BLaER1 treated with 17β-estradiol and CSF1 and Interleukin-3, amounts not matched to agents 10 nM and 100 nM (cell line): ENCODE results near the gene FOXL3.

Experiments used
- H3K27ac ChIP-seq, 11 experiments: shearing (Covaris generic); formaldehyde crosslinking; 2 replicates each; pipeline ENCODE4 v1.8.1; 2022
- H3K27me3 ChIP-seq, 11 experiments: shearing (Covaris generic); formaldehyde crosslinking; 2 replicates each; pipeline ENCODE4 v1.8.1; 2022
- H3K36me3 ChIP-seq, 11 experiments: shearing (Covaris generic); formaldehyde crosslinking; 2 replicates each; pipeline ENCODE4 v1.8.1; 2022
- H3K4me1 ChIP-seq, 10 experiments: shearing (Covaris generic); formaldehyde crosslinking; 2 replicates each; pipeline ENCODE4 v1.8.1; 2022
- H3K4me2 ChIP-seq, 11 experiments: shearing (Covaris generic); formaldehyde crosslinking; 2 replicates each; pipeline ENCODE4 v1.8.1; 2022
- H3K4me3 ChIP-seq, 10 experiments: shearing (Covaris generic); formaldehyde crosslinking; 2 replicates each; pipeline ENCODE4 v1.8.1; 2022
- H3K9ac ChIP-seq, 11 experiments: shearing (Covaris generic); formaldehyde crosslinking; 2 replicates each; pipeline ENCODE4 v1.8.1; 2022
- H3K9me3 ChIP-seq, 11 experiments: shearing (Covaris generic); formaldehyde crosslinking; replicated peaks in 1 of 11; 2 replicates each; pipeline ENCODE4 v1.8.1; 2022
- H4K20me1 ChIP-seq, 11 experiments: shearing (Covaris generic); formaldehyde crosslinking; 2 replicates each; pipeline ENCODE4 v1.8.1; 2022
- Cebpa-rat ChIP-seq, 11 experiments: shearing (Covaris generic); IDR thresholded peaks; 2 replicates each; pipeline ENCODE4 v1.8.1; 2022

The FOXL3 gene

GRCh38 chr7:301291-302053, 11.5 kb downstream of the FOXL3 start:
- no peak overlapping the region for H3K9ac ChIP-seq
- no peak for TF ChIP-seq Cebpa-rat (IDR thresholded peaks at IDR 0.05)
- H3K27me3 ChIP-seq: no peaks in the 10 kb centered on the region
- peaks cover 0 to 13% (median 9%) of the 10 kb centered on the region in 10 experiments; a peak in 11 of 20 replicates for H3K4me1 ChIP-seq
- H4K20me1 ChIP-seq: no peaks in the 10 kb centered on the region; a peak in 1 of 22 replicates
- H3K36me3 ChIP-seq: no peaks in the 10 kb centered on the region
- H3K27ac ChIP-seq: no peak overlapping the region
- no peaks in the 10 kb centered on the region for H3K9me3 ChIP-seq
- H3K4me2 ChIP-seq: peak overlapping the region in 7 of 11 experiments; percentile 3 to 54 (median 28); a peak in 10 of 22 replicates
- no peak overlapping the region for H3K4me3 ChIP-seq

GRCh38 chr7:302054-302992, 12.4 kb downstream of the FOXL3 start:
- Histone ChIP-seq H3K9me3 (peaks cover 1 to 5% (median 4%) of the 10 kb centered on the region in 11 experiments), H3K27ac (no peak overlapping the region), H3K27me3 (no peaks in the 10 kb centered on the region), H3K9ac (no peak overlapping the region), H4K20me1 (no peaks in the 10 kb centered on the region; a peak in 1 of 22 replicates), H3K4me3 (no peak overlapping the region), H3K4me2 (no peak overlapping the region), H3K36me3 (no peaks in the 10 kb centered on the region), H3K4me1 (peaks cover 0 to 13% (median 9%) of the 10 kb centered on the region in 10 experiments; a peak in 11 of 20 replicates)
- no peak for TF ChIP-seq Cebpa-rat (IDR thresholded peaks at IDR 0.05)

GRCh38 chr7:303425-303824, 13.5 kb downstream of the FOXL3 start:
- H3K27me3 ChIP-seq: no peaks in the 10 kb centered on the region
- H3K9ac ChIP-seq: no peak overlapping the region
- no peak for TF ChIP-seq Cebpa-rat (IDR thresholded peaks at IDR 0.05)
- H3K36me3 ChIP-seq: no peaks in the 10 kb centered on the region
- H3K4me1 ChIP-seq: peaks cover 0 to 13% (median 9%) of the 10 kb centered on the region in 10 experiments; a peak in 11 of 20 replicates
- peaks cover 13 to 16% (median 15%) of the 10 kb centered on the region in 11 experiments for H3K9me3 ChIP-seq
- H4K20me1 ChIP-seq: no peaks in the 10 kb centered on the region; a peak in 1 of 22 replicates
- H3K4me2 ChIP-seq: no peak overlapping the region
- no peak overlapping the region for H3K27ac ChIP-seq
- no peak overlapping the region for H3K4me3 ChIP-seq

- Histone ChIP-seq H3K4me2 (no peak overlapping the region), H4K20me1 (no peaks in the 10 kb centered on the region; a peak in 1 of 22 replicates), H3K9ac (no peak overlapping the region), H3K9me3 (peaks cover 19 to 22% (median 21%) of the 10 kb centered on the region in 11 experiments), H3K27ac (no peak overlapping the region), H3K4me3 (no peak overlapping the region), H3K4me1 (peaks cover 0 to 13% (median 9%) of the 10 kb centered on the region in 10 experiments; a peak in 11 of 20 replicates), H3K36me3 (no peaks in the 10 kb centered on the region), H3K27me3 (no peaks in the 10 kb centered on the region)
- TF ChIP-seq Cebpa-rat (IDR thresholded peaks at IDR 0.05): no peak
Observed at GRCh38 chr7:303884-304573, 14.1 kb downstream of the FOXL3 start.

- H3K4me1 ChIP-seq: peaks cover 0 to 13% (median 9%) of the 10 kb centered on the region in 10 experiments; a peak in 11 of 20 replicates
- H4K20me1 ChIP-seq: no peaks in the 10 kb centered on the region; a peak in 1 of 22 replicates
- no peak for TF ChIP-seq Cebpa-rat (IDR thresholded peaks at IDR 0.05)
- H3K9ac ChIP-seq: no peak overlapping the region
- no peak overlapping the region for H3K4me2 ChIP-seq
- no peaks in the 10 kb centered on the region for H3K36me3 ChIP-seq
- H3K4me3 ChIP-seq: no peak overlapping the region
- H3K27ac ChIP-seq: no peak overlapping the region
- no peaks in the 10 kb centered on the region for H3K27me3 ChIP-seq
- peaks cover 26 to 30% (median 29%) of the 10 kb centered on the region in 11 experiments for H3K9me3 ChIP-seq
Observed at GRCh38 chr7:304574-305409, 14.8 kb downstream of the FOXL3 start.

- no peak overlapping the region for H3K4me3 ChIP-seq
- no peaks in the 10 kb centered on the region for H3K36me3 ChIP-seq
- H3K9me3 ChIP-seq: peaks cover 27 to 33% (median 29%) of the 10 kb centered on the region in 11 experiments
- peaks cover 0 to 13% (median 9%) of the 10 kb centered on the region in 10 experiments; a peak in 11 of 20 replicates for H3K4me1 ChIP-seq
- H3K9ac ChIP-seq: no peak overlapping the region
- H4K20me1 ChIP-seq: no peaks in the 10 kb centered on the region; a peak in 1 of 22 replicates
- H3K27ac ChIP-seq: no peak overlapping the region
- no peaks in the 10 kb centered on the region for H3K27me3 ChIP-seq
- no peak for TF ChIP-seq Cebpa-rat (IDR thresholded peaks at IDR 0.05)
- H3K4me2 ChIP-seq: no peak overlapping the region
Observed at GRCh38 chr7:305410-306151, 15.6 kb downstream of the FOXL3 start.

GRCh38 chr7:307970-308369, 18.0 kb downstream of the FOXL3 start:
- Histone ChIP-seq H3K4me3 (no peak overlapping the region), H3K9ac (no peak overlapping the region), H3K4me2 (no peak overlapping the region), H3K36me3 (no peaks in the 10 kb centered on the region), H3K27me3 (no peaks in the 10 kb centered on the region), H3K27ac (no peak overlapping the region), H3K4me1 (no peaks in the 10 kb centered on the region), H3K9me3 (peaks cover 27 to 33% (median 29%) of the 10 kb centered on the region in 11 experiments), H4K20me1 (no peaks in the 10 kb centered on the region)
- no peak for TF ChIP-seq Cebpa-rat (IDR thresholded peaks at IDR 0.05)
